ENCODE measurements around the gene RAD54L. TPM values are rescaled to one million over a fixed set of nuclear protein-coding genes. Genes with fewer than 3 reads are reported as not detected.
"Not testable (repeated sequence)": the region's sequence is repeated elsewhere in the genome, so short reads cannot be mapped to it uniquely, and the experiment has no call there.

RAD54L gene
- polyA plus RNA-seq, 1 donor: 16.7 TPM

DNA sequence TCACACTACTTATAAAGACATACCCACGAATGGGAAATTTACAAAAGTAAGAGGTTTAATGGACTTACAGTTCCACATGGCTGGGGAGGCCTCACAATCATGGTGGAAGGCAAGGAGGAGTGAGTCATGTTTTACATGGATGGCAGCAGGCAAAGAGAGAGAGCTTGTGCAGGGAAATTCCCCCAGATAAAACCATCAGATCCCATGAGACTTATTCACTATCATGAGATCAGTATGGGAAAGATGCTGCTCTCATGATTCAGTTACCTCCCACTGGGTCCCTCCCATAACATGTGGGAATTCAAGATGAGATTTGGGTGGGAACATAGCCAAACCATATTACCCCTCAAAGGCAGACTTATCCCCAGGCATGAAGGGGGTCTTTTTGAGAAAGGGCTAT lies 8.7 kb upstream of the RAD54L start:
- not testable (repeated sequence) for DNase-seq

DNA sequence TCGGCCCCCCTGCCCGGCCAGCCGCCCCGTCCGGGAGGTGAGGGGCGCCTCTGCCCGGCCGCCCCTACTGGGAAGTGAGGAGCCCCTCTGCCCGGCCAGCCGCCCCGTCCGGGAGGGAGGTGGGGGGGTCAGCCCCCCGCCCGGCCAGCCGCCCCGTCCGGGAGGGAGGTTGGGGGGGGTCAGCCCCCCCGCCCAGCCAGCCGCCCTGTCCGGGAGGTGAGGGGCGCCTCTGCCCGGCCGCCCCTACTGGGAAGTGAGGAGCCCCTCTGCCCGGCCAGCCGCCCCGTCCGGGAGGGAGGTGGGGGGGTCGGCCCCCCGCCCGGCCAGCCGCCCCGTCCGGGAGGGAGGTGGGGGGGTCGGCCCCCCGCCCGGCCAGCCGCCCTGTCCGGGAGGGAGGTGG lies 5.8 kb upstream of the RAD54L start:
- not testable (repeated sequence) for DNase-seq

DNA sequence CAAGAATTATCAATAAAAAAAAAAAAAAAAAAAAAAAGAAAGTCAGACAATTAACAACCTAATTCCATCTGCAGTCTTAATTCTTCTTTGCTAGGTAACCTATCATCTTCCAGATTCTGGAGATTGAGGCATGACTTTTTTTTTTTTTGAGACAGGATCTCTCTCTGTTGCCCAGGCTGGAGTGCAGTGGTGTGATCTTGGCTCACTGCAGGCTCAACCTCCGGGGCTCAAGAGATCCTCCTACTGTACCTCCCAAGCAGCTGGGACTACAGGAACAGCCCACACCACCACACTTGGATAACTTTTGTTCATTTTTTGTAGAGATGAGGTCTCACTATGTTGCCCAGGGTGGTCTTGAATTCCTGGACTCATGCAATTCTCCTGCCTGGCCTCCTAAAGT lies 4.6 kb upstream of the RAD54L start:
- DNase-seq: no peak

DNA sequence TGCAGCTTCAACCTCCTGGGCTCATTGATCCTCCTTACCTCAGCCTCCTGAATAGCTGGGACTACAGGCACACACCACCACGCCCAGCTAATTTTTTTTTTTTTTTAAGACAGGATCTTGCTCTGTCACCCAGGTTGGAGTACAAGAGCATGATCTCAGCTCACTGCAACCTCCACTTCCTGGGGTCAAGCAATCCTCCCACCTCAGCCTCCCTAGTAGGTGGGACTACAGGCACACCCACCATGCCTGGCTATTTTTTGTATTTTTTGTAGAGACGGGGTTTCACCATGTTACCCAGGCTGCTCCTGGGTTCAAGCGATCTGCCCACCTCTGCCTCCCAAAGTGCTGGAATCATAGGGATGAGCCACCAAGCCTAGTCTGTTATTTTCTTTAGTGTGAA lies 3.7 kb upstream of the RAD54L start:
- DNase-seq: not testable (repeated sequence)

DNA sequence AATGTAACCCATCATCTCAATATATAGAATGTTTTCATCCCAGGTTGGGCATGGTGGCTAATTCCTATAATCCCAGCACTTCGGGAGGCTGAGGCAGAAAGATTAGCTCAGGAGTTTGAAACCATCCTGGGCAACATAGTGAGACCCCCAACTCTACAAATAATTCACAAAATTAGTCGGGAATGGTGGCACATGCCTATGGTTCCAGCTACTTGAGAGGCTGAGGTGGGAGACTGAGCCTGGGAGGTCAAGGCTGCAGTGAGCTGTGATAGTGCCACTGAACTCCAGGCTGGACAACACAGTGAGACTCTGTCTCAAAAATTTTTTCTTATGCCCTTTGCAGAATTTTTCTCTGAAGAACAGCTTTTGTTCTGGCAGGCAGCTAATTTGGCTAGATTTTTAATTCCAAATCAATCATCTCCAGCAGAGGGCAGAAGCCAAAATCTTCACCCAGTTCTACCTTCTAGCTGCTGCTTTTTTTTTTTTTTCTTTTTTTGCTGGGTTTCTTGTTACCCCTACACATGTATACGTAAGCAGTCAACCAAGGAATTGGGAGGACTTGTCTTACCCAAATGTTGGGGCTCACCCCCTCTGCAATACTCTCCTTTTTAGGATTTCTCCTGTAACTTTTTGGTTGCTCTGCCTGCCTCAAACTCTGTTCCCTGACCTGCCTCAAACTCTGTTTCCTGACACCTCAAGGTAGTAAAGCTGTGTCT lies 2.7 kb upstream of the RAD54L start:
- no peak for DNase-seq

DNA sequence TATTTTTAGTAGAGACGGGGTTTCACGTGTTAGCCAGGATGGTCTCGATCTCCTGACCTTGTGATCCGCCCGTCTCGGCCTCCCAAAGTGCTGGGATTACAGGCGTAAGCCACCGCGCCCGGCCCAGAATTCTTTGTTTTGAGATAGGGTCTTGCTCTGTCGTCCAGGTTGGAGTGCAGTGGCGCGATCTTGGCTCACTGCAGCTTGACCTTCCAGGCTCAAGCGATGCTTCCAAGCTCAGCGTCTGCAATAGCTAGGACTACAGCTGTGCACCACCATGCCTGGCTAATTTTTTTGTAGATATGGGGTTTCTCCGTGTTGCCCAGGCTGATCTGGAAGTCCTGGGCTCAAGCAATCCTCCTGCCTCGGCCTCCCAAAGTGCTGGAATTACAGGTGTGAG lies 1.4 kb upstream of the RAD54L start:
- not testable (repeated sequence) for DNase-seq

DNA sequence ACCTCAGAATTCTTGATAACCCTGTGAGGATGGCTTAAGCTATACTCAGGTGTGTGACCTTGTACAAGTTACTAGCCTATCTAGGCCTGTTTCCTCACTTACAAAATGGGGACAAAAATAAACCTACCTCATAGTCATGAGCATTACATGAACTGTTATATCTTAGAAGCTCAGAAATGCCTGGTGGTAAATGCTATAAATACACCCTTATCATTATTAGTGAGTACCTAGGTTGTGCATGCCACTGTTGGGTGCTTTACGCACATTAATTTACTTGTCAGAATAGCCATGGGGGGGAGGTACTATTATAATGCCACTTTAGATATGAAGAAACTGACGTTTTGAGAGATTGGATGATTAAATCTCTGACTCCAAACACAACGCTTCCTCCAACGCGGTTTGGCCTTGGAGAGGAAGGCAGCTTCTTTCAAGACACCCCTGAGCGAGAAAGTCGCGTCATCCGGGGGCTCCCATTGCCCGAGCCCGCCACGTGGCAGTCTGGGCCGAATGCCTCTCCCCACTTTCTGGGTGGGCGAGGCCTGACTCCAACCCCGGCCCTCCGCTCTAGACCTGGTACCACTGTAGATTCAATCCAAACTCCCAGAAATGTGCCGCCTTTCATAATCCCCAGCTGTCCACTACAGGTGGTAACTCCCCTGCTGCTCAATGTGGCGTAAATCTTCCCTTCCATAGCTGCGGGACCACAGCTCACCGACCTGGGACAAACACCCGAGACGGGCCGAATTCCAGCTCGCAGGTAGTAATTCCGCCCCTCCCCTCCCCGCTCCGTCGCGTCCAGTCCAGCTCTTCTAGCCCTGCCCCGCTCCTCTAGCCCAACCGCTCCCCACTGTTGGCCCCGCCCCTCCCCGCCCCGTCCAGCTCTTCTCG lies 771 bp upstream of the RAD54L start:
- no peak for DNase-seq

DNA sequence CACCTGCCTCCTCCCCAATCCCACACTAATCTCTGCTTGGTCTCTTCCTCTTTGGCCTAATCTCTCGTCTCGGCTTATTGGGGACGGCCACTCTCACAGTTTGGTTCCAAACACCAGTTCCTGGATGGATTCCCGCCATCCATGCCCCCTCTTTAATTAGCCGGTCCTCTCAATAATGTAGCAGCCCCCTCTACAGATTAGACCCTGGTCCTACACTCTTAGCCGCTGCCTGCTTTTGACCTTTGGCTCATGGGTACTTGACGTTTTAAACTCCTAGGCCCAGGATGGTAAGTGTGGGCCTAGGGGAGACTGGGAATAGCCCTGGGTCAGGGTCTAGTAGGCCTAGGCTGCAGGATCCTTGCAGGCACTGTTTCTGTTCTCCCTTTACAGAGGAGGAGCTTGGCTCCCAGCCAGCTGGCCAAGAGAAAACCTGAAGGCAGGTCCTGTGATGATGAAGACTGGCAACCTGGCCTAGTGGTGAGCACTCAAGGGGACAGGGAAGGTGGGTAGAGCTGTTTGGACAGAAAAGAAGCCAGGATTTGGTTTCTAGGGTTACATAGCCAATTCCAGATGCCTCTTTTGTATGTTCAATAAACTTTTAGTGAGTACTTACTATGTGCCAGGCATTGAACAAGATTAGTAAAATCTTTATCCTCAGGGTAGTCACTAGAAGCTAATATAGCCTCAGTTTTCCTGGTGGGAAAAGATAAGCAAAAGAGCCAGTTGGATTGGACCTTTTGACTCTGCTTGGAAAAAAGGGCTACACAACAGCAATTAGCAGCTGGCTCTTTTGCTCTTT lies 758 bp downstream of the RAD54L start:
- DNase-seq: no peak

DNA sequence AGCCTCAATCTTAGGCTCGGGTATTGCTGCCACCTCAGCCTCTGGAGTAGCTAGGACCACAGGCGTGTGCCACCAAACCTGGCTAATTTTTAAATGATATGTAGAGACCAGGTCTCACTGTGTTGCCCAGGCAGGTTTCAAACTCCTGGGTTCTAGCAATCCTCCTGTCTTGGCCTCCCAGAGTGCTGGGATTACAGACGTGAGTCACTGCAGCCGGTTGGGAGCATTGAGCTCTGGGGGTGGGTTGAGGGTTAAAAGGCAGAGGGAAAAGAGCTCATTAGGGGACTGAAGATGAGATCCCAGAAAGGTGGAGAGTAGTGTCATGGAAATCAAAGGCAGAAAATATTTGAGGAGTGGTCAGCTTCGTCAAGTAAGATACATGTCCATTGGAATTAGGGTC lies 7.1 kb downstream of the RAD54L start:
- DNase-seq: no peak

DNA sequence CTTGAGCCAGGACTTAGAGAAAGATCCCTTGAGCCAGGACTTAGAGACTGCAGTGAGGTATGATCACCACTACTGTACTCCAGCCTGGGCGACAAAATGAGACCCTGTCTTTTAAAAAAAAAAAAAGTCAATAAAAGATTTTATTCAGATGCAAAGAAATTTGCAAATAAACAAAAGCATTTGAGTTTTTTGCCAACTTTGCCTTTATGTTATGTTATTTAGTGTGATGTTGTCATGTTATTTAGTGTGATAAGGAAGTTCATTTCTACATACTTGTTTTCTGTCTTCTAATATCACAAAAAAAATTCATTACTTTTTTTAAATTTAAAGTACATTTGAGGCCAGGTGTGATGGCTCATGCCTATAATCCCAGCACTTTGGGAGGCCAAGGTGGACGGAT lies 9.0 kb downstream of the RAD54L start:
- no peak for DNase-seq

DNA sequence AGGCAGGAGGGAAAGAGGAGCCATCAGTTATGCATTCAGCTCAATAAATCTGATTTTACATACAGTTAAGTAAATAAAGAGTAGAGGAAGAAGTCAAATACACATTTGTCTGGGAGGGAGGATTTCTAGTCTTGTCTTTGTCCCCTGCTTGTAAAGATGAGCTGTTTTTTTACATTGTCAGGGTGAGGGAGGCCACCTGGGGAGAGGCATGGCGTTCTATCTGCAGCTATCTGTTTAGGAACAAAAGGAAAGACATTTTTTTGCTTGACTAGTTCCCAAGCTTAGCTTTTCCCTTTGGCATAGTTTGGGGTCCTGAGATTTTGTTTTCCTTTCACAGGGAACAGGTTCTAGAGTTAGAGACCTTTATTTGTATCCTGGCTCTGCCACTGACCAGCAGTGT lies 14.9 kb downstream of the RAD54L start:
- no peak for DNase-seq

DNA sequence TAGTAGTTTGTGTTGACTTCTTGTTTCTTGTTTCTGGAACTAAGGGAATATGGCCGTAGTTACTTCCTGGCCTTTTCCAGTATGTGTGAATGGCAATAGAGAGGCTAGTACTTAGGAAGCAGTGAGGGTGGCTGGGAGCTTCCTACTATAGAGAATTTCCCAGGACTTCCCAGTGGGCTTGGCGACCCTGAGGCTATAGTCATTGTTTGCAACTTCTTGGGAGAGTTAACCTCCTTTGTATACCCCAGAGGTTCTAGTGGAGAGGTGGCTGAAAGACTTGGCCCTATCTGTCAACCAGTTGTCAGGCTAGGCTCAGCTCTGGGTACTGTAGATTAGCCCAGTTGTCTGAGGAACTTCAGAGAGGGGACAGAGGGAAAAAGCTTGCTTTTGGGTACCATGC lies 15.6 kb downstream of the RAD54L start:
- no peak for DNase-seq

DNA sequence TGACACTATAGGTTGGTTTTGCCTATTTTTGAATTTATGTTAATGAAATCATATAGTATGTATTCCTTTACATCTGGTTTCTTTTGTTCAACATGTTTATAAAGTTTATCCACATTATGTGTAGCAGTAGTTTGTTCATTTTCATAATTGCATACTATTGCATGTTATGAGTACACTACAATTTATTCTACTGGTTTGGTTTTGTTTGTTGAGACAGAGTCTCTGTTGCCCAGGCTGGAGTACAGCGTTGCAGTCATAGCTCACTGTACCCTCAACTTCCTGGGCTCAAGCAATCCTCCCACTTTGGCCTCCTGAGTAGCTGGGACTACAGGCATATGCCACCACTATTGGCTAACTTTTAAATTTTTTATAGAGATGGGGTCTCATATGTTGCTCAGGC lies 21.0 kb downstream of the RAD54L start:
- DNase-seq: no peak

DNA sequence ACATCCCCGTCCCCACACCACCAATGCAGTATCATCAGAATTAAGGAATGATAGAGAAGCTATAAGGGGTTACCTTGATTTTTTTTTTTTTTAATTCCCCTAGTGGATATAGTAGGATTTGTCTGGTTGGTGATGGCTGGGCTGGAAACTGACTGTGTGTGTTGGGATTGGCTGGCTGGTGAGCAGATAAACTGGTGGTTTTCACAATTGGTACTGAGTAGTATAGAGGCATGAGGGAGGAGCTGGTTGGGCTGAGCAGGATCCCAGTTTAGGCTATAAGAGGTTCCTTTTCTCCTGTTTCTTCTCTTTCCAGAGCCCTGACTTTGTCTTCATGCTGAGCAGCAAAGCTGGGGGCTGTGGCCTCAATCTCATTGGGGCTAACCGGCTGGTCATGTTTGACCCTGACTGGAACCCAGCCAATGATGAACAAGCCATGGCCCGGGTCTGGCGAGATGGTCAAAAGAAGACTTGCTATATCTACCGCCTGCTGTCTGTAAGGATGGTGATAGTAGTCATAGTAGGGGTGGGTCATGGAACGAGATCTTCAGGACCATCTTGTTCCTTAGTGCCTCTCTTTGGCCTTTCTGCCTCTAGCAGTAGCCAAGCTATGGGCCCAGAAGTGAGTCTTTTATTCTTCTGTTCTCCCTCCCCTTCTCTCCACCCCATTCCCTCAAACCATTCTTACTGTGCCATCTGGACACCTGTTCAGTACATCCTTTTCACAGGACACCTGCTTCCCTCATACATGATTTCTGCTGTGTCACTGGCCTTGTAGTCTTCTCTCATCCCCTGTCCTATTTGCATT lies 26.9 kb downstream of the RAD54L start:
- DNase-seq: no peak

DNA sequence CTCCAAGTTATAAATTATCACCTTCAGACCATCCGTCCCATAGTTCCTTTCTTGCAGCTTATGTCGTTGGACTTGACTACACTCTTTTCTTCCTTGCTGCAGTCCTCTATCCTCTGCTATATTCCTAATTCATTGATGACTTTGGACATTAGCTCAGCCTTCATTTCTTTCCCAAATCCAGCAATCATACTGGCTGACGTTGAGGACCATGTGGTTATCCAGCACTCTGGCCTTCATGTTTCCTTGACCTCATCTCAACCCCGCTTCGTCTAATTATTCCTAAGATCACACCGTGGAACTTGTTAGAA lies 27.4 kb downstream of the RAD54L start:
- no peak for DNase-seq

DNA sequence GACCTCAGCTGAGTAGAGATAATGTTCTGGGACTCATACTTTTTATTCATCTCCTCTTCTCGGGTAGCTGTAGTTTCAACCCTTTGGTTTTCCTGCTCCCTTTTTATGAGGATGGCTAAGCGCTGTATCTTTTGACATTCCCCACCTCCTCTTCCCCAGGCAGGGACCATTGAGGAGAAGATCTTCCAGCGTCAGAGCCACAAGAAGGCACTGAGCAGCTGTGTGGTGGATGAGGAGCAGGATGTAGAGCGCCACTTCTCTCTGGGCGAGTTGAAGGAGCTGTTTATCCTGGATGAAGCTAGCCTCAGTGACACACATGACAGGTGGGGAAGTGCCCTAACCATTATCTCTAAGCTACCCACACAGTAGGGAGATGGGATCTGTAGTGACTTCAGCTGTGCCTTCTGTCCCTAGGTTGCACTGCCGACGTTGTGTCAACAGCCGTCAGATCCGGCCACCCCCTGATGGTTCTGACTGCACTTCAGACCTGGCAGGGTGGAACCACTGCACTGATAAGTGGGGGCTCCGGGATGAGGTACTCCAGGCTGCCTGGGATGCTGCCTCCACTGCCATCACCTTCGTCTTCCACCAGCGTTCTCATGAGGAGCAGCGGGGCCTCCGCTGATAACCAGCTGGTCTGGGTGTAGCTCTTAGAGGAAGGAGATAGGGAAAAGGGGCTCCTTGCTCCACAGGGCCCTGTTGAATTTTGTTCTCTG lies 30.3 kb downstream of the RAD54L start:
- no peak for DNase-seq

DNA sequence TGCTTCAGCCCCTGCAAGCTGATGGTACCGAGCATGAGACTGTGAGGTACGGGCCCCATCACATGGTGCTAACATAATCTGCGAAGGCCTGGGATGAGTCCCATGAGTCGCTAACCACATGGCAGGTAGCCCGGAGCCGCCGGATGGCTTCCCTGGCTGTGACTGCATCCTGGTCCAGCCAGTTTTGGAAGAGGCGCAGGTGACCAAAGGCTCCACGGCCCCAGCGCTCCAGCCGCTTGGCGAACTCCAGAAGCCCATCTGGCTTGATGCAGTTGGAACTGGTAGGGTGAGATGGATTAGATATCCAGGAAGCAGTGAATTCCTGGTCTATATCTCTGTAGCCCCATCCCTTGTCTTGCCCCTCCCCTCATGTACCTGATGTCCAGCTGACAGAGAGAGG lies 31.2 kb downstream of the RAD54L start:
- DNase-seq: no peak

DNA sequence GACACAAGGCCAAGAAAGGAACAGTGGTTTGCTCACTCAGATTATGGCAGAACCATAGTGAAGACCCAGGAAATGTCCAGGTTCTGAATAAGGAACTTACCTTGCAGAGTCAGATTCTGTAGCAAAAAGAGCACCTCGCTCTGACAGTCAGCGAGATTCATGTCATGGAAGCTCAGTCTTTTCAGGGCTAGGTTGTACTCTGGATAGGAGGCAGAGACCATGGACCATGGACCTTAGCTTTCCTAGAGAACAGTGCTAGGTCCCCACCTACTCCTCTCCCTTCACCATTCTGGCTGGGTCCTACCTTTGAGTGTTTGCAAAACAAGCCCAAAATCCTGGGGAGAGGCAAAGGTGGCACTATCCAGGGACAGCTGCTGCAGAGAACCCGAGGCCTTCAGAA lies 32.5 kb downstream of the RAD54L start:
- no peak for DNase-seq

DNA sequence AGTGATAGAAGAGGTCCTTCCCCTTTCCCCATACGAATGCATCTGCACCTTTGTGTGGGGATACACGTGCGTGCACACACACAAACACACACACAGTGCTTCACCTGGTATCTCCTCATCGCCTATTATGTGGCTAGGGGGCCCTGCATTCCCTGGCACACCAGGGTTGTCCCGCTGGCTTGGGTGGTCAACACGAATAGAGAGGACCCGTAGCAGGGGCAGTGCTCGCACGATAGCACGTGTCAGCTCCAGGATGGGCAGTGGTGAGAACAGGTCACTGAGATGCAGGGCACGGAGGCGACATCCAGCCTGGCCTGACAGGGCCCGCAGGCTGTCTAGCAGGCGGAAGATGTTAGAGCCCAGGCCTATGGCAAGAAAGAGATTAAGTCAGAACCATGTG lies 33.5 kb downstream of the RAD54L start:
- DNase-seq: no peak

DNA sequence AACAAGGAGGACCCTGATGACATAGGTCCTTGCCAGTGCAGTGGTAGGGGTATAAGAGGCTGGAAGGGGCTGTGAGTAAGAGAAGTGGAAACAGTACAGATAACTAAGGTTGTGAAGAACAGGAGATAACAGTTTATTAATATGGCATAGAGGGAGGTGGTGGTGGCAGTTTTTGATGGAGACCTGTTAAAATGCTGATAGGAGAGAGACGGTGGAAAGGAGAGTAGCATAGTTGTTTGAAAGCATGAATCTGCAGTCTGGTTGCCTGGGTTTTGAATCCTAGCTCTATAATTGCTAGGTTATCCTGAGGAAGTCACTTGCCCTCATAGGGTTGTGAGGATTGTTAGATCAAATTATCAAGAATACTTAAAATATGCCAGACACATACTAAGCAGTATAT lies 36.5 kb downstream of the RAD54L start:
- no peak for DNase-seq
